Rectal smooth muscle tissue (tissue), 1 donor: Measurements from ENCODE around the gene ITPR1.

Experiments used
- H3K27ac ChIP-seq: one replicate; pipeline ENCODE4 v1.7.0; 2013; ENCODE audit warnings: low read depth, low read length, inconsistent platforms
- H3K27me3 ChIP-seq: one replicate; pipeline ENCODE4 v1.7.0; 2013; ENCODE audit warnings: low read length; ENCODE audit not compliant: control insufficient read depth, insufficient read depth
- H3K36me3 ChIP-seq: one replicate; pipeline ENCODE4 v1.7.0; 2013; ENCODE audit warnings: low read length; ENCODE audit not compliant: control insufficient read depth, insufficient read depth
- H3K4me1 ChIP-seq: one replicate; pipeline ENCODE4 v1.7.0; 2013; ENCODE audit warnings: low read length; ENCODE audit not compliant: control insufficient read depth, insufficient read depth
- H3K4me3 ChIP-seq: one replicate; pipeline ENCODE4 v1.7.0; 2013; ENCODE audit warnings: low read length
- H3K9ac ChIP-seq: one replicate; pipeline ENCODE4 v1.7.0; 2013; ENCODE audit warnings: low read length

The ITPR1 gene

DNA sequence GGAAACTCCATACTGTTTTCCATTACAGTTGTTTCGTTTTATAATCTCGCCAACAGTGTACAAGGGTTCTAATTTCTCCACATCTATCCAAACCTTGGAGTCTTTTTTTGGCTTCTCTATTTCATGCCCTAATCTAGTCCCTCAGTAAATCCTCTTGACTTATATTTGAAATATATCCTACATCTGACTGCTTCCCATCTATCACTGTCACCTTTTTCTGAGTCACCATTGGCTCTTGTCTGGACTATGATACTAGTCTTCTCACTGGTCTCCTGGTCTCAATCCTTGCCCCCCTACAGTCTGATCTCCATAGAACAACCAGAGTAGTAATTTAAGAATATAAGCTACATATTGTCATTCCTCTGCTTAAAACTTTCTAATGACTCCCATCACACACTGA, 80.0 kb downstream of the ITPR1 start:
- Histone ChIP-seq H3K36me3 (no peaks in the 10 kb centered on the region), H3K4me1 (no peaks in the 10 kb centered on the region), H3K27ac (no peak overlapping the region), H3K27me3 (no peaks in the 10 kb centered on the region), H3K4me3 (no peak overlapping the region), H3K9ac (no peak overlapping the region)

DNA sequence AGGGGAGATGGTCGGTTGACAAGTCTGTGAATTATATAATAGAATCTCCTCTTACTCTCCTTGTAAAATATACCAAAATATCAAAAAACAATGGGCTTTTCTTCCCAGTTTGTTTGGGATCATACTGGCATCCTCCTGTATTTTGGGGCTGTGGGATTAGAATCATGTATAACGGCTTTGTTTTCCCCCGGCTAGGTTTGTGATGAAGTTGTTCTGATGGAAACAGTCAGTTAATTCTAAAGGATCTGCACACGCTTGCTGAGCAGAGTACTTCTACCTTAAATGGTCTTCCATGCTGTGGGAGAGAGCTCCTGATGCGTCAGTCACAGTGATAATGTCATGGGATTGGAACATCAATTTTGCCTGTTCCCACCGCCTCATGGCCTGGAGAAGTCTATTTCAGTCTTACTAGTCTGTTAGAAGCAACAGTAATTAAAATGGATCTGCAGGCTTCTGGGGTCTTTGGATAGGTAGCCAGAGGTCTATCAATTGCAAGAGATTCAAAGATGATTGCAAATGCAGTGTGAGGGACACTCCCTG, 81.3 kb downstream of the ITPR1 start:
- Histone ChIP-seq H3K27me3 (no peaks in the 10 kb centered on the region), H3K9ac (no peak overlapping the region), H3K36me3 (no peaks in the 10 kb centered on the region), H3K4me3 (no peak overlapping the region), H3K27ac (no peak overlapping the region), H3K4me1 (no peaks in the 10 kb centered on the region)

DNA sequence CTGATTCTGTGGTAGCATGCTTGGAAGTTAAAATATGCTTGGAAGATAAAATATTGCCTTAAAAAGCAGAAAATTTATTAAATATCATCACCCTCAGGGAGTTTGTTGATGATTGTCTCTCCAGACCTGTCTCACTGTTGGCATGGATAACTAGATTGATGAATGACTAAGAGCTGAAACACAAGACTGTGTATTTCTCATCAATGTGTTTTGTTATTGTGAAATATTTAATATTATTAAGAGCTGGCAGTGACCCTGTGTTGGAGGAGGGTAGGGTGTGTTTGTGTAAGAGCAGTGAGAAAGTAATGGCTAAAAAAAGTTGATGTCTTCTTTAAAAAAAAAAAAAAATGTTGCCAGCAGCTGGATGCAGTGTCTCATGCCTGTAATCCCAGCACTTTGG, 82.2 kb downstream of the ITPR1 start:
- H3K4me1 ChIP-seq, result no peaks in the 10 kb centered on the region
- H3K4me3 ChIP-seq, result no peak overlapping the region
- no peak overlapping the region for H3K27ac ChIP-seq
- no peaks in the 10 kb centered on the region for H3K27me3 ChIP-seq
- no peak overlapping the region for H3K9ac ChIP-seq
- no peaks in the 10 kb centered on the region for H3K36me3 ChIP-seq

DNA sequence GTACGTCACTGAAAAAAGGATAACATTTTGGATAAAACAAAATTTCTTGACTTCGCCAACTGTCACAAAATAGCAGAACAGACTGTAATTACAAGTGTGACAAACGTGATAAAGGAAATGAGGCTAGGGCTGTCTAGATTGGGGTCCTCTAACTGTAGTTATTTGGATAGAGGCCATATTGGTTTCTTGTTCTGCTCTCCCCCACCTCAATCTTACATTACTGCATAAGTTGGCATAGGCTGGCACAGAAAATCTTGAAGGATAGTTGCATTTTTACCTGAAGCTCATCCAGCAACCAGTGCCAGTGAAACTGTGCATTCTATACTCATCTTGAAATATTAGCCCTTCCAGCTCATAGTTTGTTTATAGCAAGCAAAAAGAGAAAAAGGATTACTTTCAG, 84.6 kb downstream of the ITPR1 start:
- Histone ChIP-seq H3K4me3 (no peak overlapping the region), H3K9ac (no peak overlapping the region), H3K27ac (no peak overlapping the region), H3K36me3 (no peaks in the 10 kb centered on the region), H3K27me3 (no peaks in the 10 kb centered on the region), H3K4me1 (peaks cover 13% of the 10 kb centered on the region)

DNA sequence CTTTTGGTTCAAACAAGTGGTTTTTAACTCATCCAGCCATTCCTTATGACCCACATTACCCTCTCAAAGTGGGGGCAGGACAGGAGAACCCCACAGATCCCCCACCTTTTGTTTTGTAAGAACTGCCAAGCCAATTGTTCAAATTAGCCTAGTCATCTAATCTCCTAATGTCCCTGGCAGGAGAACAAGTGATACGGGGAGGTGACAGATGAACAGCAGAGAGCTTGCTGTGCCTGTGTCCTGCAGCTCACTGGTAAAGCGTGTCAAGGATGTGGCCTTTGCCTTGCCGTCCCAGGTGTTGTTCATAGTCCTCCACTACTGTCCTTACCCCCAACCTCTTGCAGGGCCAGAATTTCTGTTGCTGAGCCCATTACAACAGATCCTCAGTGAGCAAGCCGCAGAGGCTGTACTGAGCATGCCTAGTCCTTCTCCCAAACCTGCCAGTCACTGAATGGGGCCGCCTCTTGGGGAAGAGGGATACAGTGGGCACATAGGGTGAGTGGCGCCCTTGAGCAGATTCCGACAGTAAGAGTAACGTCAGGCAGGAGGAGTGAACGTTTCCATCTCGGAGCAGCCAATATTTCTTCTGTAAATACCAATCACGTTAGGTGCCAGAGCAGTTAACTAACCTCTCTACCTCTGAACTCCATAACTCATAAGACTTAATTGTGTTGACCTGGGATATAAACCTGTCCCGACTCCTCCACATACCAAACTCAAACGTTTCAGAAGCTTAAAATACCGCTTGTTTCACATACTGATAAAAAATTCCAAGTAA, 87.4 kb downstream of the ITPR1 start:
- no peak overlapping the region for H3K9ac ChIP-seq
- no peak overlapping the region for H3K27ac ChIP-seq
- H3K4me3 ChIP-seq, result no peak overlapping the region
- no peaks in the 10 kb centered on the region for H3K36me3 ChIP-seq
- peaks cover 33% of the 10 kb centered on the region for H3K4me1 ChIP-seq
- no peaks in the 10 kb centered on the region for H3K27me3 ChIP-seq

DNA sequence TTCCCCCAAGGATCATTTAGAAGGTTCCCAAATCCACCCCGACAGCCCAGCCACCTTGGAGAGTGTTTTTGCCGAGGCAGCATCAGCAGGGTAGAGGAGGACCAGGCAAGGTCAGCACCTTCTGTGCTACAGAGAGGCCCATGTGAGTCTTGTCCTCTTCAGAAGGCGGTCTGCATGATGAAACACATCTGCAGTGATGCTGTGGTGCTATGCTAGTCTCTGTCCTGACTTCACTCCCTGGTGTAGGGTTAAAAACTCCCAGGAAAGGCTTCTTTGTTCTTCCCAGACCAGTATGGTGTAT, 87.9 kb downstream of the ITPR1 start:
- H3K9ac ChIP-seq, result no peak overlapping the region
- no peaks in the 10 kb centered on the region for H3K27me3 ChIP-seq
- H3K4me3 ChIP-seq, result no peak overlapping the region
- no peak overlapping the region for H3K27ac ChIP-seq
- H3K36me3 ChIP-seq, result no peaks in the 10 kb centered on the region
- H3K4me1 ChIP-seq, result peaks cover 33% of the 10 kb centered on the region

DNA sequence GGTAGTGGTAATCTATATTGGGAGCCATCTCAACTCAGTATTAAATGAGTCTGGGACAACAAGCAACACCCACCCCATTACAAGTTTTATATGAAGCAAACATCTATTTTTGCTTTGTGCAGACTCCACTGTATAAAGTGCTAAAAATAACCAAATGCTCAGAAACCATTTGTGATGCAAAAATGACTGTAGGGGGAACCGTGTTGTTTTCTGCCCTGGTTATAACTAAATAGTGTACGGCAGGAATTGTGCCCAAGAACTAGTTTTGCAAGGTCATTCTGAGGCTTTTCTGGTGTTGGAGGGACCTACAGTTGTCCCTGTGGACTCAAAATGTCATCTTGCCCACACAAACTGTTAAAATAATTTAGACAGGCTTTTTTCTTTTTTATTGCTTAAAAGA, 88.3 kb downstream of the ITPR1 start:
- no peak overlapping the region for H3K9ac ChIP-seq
- H3K27ac ChIP-seq, result peak overlapping the region; percentile 17
- H3K4me1 ChIP-seq, result peaks cover 33% of the 10 kb centered on the region

DNA sequence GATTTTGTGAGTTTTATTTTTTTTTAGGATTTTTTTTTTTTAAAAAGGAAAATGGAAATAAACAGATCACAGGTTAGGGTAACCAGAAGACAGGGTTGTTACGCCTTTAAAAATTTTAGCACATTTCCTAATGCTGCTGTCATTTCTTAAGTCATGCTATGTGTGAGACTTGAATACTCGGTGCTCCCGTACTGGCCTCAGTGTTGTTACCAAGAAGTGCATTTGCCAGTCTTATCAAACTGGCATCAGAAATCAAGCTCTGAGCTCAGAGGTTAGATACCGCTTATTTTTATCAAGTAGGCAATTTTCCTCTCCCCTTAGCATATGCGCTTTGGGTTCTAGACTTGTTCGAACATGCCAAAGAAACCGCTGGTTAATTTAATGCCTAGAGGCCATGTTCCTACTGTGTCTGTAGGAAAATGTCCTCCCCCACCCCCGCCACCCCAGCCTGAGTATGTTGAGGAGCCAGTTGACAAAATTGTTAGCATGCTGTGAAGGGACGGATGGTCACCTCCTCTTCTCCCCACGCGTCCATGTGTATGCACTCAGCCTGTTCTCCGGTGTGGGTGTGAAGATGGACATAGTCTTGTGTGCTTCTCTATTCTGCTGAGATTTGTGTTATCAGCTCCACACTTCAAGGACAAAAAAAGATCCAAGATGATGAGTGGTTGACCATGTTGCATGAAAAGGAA, 88.9 kb downstream of the ITPR1 start:
- Histone ChIP-seq H3K27ac (peak overlapping the region; percentile 86), H3K36me3 (no peaks in the 10 kb centered on the region), H3K27me3 (no peaks in the 10 kb centered on the region), H3K4me3 (peak overlapping the region; percentile 2), H3K9ac (no peak overlapping the region), H3K4me1 (peaks cover 33% of the 10 kb centered on the region)

More for the DNA sequence above, 88.3 kb downstream of the ITPR1 start:
- Histone ChIP-seq H3K4me3 (no peak overlapping the region), H3K27me3 (no peaks in the 10 kb centered on the region), H3K36me3 (no peaks in the 10 kb centered on the region)

DNA sequence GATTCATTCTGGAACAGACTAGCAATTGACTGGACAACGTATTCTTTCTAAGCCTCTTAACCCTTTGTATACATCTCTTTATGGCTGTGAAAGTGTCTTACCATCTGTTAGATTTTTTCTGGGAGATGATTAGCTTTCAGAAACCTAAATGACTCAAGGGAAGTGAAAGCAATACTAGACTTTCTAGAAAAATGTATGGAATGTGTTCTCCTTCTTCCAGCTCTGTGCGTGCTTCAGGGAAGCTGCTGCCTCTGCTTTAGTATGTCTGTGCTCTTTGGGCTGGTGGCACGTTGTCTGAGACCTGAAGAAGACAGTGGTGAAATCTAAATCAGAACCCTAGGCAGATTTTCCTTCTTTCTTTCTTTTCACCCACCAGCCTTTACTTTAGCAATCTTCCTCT, 89.5 kb downstream of the ITPR1 start:
- no peaks in the 10 kb centered on the region for H3K36me3 ChIP-seq
- no peaks in the 10 kb centered on the region for H3K27me3 ChIP-seq
- peaks cover 33% of the 10 kb centered on the region for H3K4me1 ChIP-seq
- H3K9ac ChIP-seq, result no peak overlapping the region
- H3K4me3 ChIP-seq, result peak overlapping the region; percentile 2
- peak overlapping the region; percentile 86 for H3K27ac ChIP-seq

DNA sequence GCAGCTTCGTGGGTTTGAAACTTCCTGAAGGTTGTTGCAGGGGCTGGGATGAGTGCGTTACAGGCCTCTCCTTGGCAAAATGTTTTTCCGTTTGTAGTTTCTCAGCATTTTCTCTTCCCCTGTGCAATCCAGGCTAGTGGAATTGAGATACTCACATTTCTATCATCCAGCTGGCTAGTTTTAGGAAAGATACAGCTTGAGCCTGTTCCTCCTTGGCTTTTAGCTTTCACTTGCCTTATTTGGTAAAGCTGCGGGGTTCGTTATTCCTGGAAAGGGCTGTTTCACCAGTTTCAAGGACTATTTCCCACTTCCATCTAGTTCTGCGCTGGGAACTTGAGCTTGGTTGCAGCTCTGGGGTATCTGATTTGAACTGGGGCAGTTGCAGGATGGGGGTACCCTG, 90.3 kb downstream of the ITPR1 start:
- Histone ChIP-seq H3K4me3 (peak overlapping the region; percentile 50), H3K27ac (peak overlapping the region; percentile 86), H3K9ac (no peak overlapping the region), H3K27me3 (no peaks in the 10 kb centered on the region), H3K36me3 (no peaks in the 10 kb centered on the region), H3K4me1 (peaks cover 37% of the 10 kb centered on the region)

DNA sequence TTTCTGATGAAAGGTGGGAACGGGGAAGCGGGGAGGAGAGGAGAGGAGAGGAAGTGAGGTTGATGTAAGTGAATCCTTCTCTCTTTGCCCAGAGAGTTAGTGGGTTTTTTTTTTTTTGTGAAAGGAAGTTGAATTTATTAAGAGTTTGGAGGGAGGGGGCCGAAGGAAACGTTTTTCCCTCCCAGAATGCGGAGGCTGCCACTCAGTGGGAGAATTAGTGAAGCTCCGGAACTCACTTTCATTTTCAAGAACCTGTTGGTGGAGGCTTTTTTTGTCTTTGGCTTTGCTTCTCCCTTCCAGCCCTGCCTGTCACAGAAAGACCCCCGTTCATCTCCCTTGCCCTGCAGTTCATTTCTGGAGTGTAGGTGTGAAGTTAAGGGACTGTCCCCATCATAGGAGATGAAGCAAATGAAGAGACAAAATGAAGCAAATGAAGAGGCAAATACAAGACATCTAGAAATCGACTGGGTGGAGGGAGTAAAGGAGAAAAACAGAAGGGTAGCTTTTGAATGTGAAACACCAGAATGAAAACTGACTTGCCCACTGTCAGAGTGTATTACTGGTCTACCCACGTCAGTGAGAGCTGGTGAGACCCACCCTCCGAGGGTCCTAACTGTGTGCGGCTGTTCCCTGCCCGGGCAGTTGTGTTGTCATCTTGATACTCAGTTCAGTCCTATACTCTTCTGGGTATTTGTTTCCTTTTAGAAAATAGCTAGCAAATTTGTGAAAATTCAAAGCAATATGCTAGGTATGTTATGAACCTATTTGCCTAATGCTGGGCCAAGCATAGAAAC, 91.5 kb downstream of the ITPR1 start:
- peak overlapping the region; percentile 86 for H3K27ac ChIP-seq
- H3K9ac ChIP-seq, result peak overlapping the region; percentile 42
- peak overlapping the region; percentile 60 for H3K4me3 ChIP-seq
- H3K36me3 ChIP-seq, result no peaks in the 10 kb centered on the region
- no peaks in the 10 kb centered on the region for H3K27me3 ChIP-seq
- peaks cover 43% of the 10 kb centered on the region for H3K4me1 ChIP-seq

DNA sequence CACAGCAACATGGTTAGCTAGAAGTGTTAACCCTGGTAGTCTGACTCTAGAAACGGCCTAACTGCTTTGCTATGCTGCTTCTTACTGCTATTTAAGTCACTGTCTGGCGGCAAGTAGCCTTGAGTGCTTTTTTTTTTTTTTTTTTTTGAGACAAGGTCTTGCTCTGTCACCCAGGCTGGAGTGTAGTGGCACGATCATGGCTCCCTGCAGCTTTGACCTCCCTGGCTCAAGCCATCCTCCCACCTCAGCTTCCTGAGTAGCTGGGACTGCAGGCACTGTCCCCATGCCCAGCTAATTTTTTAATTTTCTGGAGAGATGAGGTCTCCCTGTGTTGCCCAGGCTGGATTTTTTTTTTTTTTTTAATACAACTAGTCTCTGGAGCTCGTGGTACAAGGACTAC, 93.2 kb downstream of the ITPR1 start:
- no peaks in the 10 kb centered on the region for H3K36me3 ChIP-seq
- peaks cover 37% of the 10 kb centered on the region for H3K4me1 ChIP-seq
- no peak overlapping the region for H3K4me3 ChIP-seq
- no peak overlapping the region for H3K27ac ChIP-seq
- H3K9ac ChIP-seq, result no peak overlapping the region
- H3K27me3 ChIP-seq, result no peaks in the 10 kb centered on the region
